Measurements from ENCODE around the gene IKZF2. TPM values are rescaled to one million over a fixed set of nuclear protein-coding genes. Genes with fewer than 3 reads are reported as not detected.

Gene IKZF2
- total RNA-seq, 1 experiment from 2014 or later: 1.6 TPM

GRCh38 chr2:213032607-213033006 lies 118.8 kb downstream of the IKZF2 start:
- Histone ChIP-seq H2AFZ (ENCODE audit: low read depth, low read length, poor library complexity, severe bottlenecking) (no peak overlapping the region), H3K9me2 (ENCODE audit: insufficient read depth) (no peaks in the 10 kb centered on the region), H3K36me3 (ENCODE audit: control insufficient read depth in 1 of 2, insufficient read depth in 2 of 2, low read length in 2 of 2) (no peaks in the 10 kb centered on the region), H3K27ac (ENCODE audit: low read depth, low read length) (no peak overlapping the region), H4K20me1 (ENCODE audit: insufficient read depth) (no peaks in the 10 kb centered on the region), H3K27me3 (ENCODE audit: insufficient read depth, low read length) (no peaks in the 10 kb centered on the region), H3K79me2 (ENCODE audit: insufficient read depth, low read length) (no peaks in the 10 kb centered on the region), H3K9me3 (ENCODE audit: control insufficient read depth in 1 of 2, insufficient read depth in 1 of 2, low read depth in 1 of 2, low read length in 2 of 2) (no peaks in the 10 kb centered on the region), H3K4me3 (replicated peaks in 1 of 2; ENCODE audit: low read depth in 1 of 2, low read length in 2 of 2) (no peak overlapping the region), H3K9ac (ENCODE audit: low read length) (no peak overlapping the region), H3K4me1 (ENCODE audit: control insufficient read depth in 1 of 2, insufficient read depth in 2 of 2, low read length in 2 of 2) (no peaks in the 10 kb centered on the region), H3K4me2 (ENCODE audit: low read length) (no peak overlapping the region)
- intact Hi-C loops (cut with micrococcal nuclease): no loop called here
- RAD21 ChIA-PET (ENCODE audit: low non-redundant PET in 1 of 2, low total read pairs in 2 of 2, uncharacterized antibody in 2 of 2, unreplicated experiment in 2 of 2): no interaction called here
- no peak for DNase-seq (ENCODE audit: low read depth, low spot score)
- BruUV-seq (replicated peaks): no TSS peak
- CTCF ChIA-PET: no interaction called here
- TF ChIP-seq SP1 (IDR thresholded peaks at IDR 0.05; ENCODE audit: low read depth): no peak
- TF ChIP-seq, protein P1, sequence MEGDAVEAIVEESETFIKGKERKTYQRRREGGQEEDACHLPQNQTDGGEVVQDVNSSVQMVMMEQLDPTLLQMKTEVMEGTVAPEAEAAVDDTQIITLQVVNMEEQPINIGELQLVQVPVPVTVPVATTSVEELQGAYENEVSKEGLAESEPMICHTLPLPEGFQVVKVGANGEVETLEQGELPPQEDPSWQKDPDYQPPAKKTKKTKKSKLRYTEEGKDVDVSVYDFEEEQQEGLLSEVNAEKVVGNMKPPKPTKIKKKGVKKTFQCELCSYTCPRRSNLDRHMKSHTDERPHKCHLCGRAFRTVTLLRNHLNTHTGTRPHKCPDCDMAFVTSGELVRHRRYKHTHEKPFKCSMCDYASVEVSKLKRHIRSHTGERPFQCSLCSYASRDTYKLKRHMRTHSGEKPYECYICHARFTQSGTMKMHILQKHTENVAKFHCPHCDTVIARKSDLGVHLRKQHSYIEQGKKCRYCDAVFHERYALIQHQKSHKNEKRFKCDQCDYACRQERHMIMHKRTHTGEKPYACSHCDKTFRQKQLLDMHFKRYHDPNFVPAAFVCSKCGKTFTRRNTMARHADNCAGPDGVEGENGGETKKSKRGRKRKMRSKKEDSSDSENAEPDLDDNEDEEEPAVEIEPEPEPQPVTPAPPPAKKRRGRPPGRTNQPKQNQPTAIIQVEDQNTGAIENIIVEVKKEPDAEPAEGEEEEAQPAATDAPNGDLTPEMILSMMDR (IDR thresholded peaks at IDR 0.05 in 2 of 3, conservative IDR thresholded peaks at IDR 0.05 in 1 of 3; ENCODE audit: borderline replicate concordance in 1 of 3, insufficient read depth in 1 of 3, low read depth in 2 of 3, low read length in 2 of 3): no peak
- TF ChIP-seq POLR2AphosphoS5 (IDR thresholded peaks at IDR 0.05; ENCODE audit: low read depth, low read length): no peak
- TF ChIP-seq, protein P2, sequence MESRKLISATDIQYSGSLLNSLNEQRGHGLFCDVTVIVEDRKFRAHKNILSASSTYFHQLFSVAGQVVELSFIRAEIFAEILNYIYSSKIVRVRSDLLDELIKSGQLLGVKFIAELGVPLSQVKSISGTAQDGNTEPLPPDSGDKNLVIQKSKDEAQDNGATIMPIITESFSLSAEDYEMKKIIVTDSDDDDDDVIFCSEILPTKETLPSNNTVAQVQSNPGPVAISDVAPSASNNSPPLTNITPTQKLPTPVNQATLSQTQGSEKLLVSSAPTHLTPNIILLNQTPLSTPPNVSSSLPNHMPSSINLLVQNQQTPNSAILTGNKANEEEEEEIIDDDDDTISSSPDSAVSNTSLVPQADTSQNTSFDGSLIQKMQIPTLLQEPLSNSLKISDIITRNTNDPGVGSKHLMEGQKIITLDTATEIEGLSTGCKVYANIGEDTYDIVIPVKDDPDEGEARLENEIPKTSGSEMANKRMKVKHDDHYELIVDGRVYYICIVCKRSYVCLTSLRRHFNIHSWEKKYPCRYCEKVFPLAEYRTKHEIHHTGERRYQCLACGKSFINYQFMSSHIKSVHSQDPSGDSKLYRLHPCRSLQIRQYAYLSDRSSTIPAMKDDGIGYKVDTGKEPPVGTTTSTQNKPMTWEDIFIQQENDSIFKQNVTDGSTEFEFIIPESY (IDR thresholded peaks at IDR 0.05; ENCODE audit: extremely low read depth, insufficient replicate concordance, low read length): no peak
- no peak for TF ChIP-seq SIN3A (IDR thresholded peaks at IDR 0.05; ENCODE audit: low read depth)
- no peak for TF ChIP-seq CBX3 (IDR thresholded peaks at IDR 0.05; ENCODE audit: low read depth)
- no peak for TF ChIP-seq ELF1 (IDR thresholded peaks at IDR 0.05; ENCODE audit: borderline replicate concordance, low read depth)
- TF ChIP-seq TCF7L2 (IDR thresholded peaks at IDR 0.05; ENCODE audit: borderline replicate concordance, extremely low read depth, insufficient read depth, insufficient read length): no peak
- no peak for TF ChIP-seq RAD21 (IDR thresholded peaks at IDR 0.05; ENCODE audit: low read depth)
- TF ChIP-seq, protein P3, sequence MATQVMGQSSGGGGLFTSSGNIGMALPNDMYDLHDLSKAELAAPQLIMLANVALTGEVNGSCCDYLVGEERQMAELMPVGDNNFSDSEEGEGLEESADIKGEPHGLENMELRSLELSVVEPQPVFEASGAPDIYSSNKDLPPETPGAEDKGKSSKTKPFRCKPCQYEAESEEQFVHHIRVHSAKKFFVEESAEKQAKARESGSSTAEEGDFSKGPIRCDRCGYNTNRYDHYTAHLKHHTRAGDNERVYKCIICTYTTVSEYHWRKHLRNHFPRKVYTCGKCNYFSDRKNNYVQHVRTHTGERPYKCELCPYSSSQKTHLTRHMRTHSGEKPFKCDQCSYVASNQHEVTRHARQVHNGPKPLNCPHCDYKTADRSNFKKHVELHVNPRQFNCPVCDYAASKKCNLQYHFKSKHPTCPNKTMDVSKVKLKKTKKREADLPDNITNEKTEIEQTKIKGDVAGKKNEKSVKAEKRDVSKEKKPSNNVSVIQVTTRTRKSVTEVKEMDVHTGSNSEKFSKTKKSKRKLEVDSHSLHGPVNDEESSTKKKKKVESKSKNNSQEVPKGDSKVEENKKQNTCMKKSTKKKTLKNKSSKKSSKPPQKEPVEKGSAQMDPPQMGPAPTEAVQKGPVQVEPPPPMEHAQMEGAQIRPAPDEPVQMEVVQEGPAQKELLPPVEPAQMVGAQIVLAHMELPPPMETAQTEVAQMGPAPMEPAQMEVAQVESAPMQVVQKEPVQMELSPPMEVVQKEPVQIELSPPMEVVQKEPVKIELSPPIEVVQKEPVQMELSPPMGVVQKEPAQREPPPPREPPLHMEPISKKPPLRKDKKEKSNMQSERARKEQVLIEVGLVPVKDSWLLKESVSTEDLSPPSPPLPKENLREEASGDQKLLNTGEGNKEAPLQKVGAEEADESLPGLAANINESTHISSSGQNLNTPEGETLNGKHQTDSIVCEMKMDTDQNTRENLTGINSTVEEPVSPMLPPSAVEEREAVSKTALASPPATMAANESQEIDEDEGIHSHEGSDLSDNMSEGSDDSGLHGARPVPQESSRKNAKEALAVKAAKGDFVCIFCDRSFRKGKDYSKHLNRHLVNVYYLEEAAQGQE (IDR thresholded peaks at IDR 0.05; ENCODE audit: low read depth): no peak
- TF ChIP-seq EZH2 (IDR thresholded peaks at IDR 0.05): no peak
- TF ChIP-seq FOSL1 (IDR thresholded peaks at IDR 0.05; ENCODE audit: low read depth): no peak
- TF ChIP-seq EZH2phosphoT487 (IDR thresholded peaks at IDR 0.05; ENCODE audit: borderline replicate concordance): no peak
- TF ChIP-seq, protein P4, sequence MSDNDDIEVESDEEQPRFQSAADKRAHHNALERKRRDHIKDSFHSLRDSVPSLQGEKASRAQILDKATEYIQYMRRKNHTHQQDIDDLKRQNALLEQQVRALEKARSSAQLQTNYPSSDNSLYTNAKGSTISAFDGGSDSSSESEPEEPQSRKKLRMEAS (IDR thresholded peaks at IDR 0.05): no peak
- TF ChIP-seq, protein P5, sequence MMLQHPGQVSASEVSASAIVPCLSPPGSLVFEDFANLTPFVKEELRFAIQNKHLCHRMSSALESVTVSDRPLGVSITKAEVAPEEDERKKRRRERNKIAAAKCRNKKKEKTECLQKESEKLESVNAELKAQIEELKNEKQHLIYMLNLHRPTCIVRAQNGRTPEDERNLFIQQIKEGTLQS (IDR thresholded peaks at IDR 0.05): no peak
- ATAC-seq: no peak
- POLR2A ChIA-PET: no interaction called here
